IPS DF 6.9 (cell line): ENCODE results near the gene TSPYL4.

ENCODE experiments used
- DNase-seq: peaks from one replicate; pipeline ENCODE4 v3.0.0-alpha.2; 2013; ENCODE audit warnings: low read depth, low spot score
- H3K27ac ChIP-seq: one replicate; pipeline ENCODE4 v1.5.1; 2013; ENCODE audit warnings: low read length, control low read depth
- H3K27me3 ChIP-seq: 2 replicates; pipeline ENCODE4 v1.6.1; 2013; ENCODE audit warnings: mild to moderate bottlenecking, low read length; ENCODE audit not compliant: control insufficient read depth, insufficient read depth
- H3K36me3 ChIP-seq: 2 replicates; pipeline ENCODE4 v1.6.1; 2013; ENCODE audit warnings: low read length; ENCODE audit not compliant: control insufficient read depth, insufficient read depth
- H3K4me1 ChIP-seq: 2 replicates; pipeline ENCODE4 v1.6.1; 2013; ENCODE audit warnings: low read length; ENCODE audit not compliant: control insufficient read depth, insufficient read depth
- H3K4me3 ChIP-seq: 2 replicates; pipeline ENCODE4 v1.5.1; 2013; ENCODE audit warnings: mild to moderate bottlenecking, low read length
- H3K9me3 ChIP-seq: 2 replicates; pipeline ENCODE4 v1.6.1; 2013; ENCODE audit warnings: low read length, inconsistent platforms; ENCODE audit not compliant: control insufficient read depth, insufficient read depth
- WGBS: extraction: QIAGEN DNeasy Blood & Tissue Kit; methylation state at CpG from one replicate; pipeline ENCODE4 v1.1.7; 2013; ENCODE audit warnings: mixed read lengths, missing lambda C conversion rate; ENCODE audit not compliant: insufficient read length, insufficient coverage; 5-methylcytosine and 5-hydroxymethylcytosine counted together

Gene TSPYL4

DNA sequence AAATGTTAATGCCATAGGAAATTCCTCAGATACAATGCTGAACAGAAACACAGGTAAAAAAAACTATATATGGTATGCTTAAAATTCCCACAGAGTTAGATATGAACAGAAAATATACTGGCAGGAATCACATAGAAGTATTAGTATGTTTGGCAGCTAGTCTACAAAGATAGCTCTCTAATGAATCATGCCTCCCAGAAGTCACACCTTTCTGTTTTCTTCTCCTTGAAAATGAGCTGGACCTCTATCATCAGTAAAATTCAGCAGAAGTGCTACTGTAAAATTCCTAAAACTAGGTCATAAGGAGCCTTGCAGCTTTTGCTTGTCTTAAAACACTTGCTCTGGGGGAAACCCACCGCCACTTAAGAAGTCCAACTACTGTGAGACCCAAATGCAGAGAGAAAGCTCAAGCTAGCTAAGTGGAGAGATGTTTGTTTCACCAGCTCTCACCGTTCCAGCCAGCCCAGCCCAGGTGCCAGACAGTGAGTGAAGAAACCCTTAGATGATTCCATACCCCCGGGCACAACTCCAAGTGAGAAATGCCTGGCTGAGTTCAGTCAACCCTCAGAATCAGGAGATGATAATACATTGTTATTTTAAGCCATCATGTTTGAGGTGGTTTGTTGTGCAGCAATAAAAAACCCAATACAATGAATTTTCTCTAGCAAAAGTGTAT is 43.0 kb downstream of the TSPYL4 start:
- no peaks in the 10 kb centered on the region for H3K27me3 ChIP-seq
- H3K9me3 ChIP-seq, result no peaks in the 10 kb centered on the region
- no peaks in the 10 kb centered on the region for H3K36me3 ChIP-seq
- no peak overlapping the region for H3K4me3 ChIP-seq
- no peak for DNase-seq
- no peaks in the 10 kb centered on the region for H3K4me1 ChIP-seq
- no CpG with 5 or more reads among the region's 3 CpGs for WGBS
- H3K27ac ChIP-seq, result no peak overlapping the region

GRCh38 chr6:116210316-116210715 is 43.6 kb downstream of the TSPYL4 start:
- no peak for DNase-seq
- no CpG with 5 or more reads among the region's 5 CpGs for WGBS
- no peak overlapping the region for H3K4me3 ChIP-seq
- no peak overlapping the region for H3K27ac ChIP-seq
- no peaks in the 10 kb centered on the region for H3K4me1 ChIP-seq
- H3K27me3 ChIP-seq, result no peaks in the 10 kb centered on the region
- no peaks in the 10 kb centered on the region for H3K9me3 ChIP-seq
- no peaks in the 10 kb centered on the region for H3K36me3 ChIP-seq

DNA sequence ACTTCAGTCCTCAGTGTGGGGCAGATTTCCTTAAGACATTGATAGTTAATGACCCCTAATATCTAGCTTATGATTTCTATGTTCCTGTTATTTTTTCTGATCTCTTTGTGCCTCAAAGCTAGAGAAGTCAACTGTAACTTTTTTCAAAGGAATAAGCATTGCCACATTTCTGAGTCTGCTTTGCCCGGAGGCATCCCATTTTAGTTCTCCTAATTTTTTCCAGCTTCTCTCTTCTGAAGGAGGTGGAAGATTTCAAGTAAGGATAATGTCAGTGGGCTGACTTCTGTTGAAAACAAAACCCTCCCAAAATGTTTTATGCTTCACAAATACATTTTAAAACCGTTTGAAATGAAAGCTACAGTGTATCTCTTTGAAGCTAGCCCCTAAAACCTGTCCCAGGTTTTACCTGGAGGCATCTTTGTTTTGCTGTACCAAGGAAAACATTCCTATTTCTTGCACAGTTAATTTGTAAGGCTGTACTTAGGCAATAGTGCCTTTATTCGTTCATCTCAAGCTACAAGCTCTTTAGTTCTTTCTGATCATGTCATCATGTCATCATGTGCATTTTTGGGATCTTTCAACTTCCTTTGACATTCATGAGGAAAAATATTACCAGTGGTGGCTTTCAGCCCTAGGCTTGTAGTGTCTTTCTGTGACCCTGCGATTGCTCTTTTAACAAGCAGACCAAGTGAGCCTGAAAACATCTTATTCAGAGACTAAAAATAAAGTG is 45.7 kb downstream of the TSPYL4 start:
- no peaks in the 10 kb centered on the region for H3K4me1 ChIP-seq
- no peak overlapping the region for H3K4me3 ChIP-seq
- DNase-seq, result no peak
- no peak overlapping the region for H3K27ac ChIP-seq
- no peaks in the 10 kb centered on the region for H3K27me3 ChIP-seq
- H3K36me3 ChIP-seq, result no peaks in the 10 kb centered on the region
- no peaks in the 10 kb centered on the region for H3K9me3 ChIP-seq
- WGBS, result no CpG with 5 or more reads among the region's 4 CpGs

DNA sequence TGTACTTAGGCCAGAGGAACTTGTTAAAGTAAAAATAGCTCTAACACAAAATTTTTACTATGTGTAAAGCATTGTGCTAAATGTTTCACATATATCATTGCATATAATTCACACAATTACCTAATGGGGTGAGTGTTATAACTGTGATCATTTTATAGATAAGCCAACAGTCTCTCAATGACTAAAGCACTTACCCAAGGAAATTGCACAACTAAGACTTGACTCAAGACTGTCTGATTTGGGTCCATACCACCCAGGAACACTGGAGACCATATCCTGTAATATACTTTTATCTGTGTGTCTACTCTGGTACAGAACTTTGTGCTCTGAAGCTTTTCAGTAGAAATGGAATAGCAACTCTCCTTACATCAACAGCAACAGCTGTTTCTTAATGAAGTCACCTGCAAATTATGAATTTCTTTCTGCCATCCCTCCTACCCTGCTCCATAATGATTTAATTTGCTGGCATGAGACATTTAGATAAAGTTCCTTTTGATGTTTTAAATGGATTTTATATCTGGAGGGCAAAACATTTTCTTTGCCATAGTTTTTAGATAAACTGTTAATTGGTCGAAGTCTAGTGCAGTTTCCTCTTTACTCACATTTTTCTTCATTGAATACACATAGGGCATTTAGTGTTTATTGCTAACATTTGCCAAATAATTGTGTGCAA is 47.5 kb downstream of the TSPYL4 start:
- H3K9me3 ChIP-seq, result no peaks in the 10 kb centered on the region
- DNase-seq, result no peak
- no peaks in the 10 kb centered on the region for H3K27me3 ChIP-seq
- no peaks in the 10 kb centered on the region for H3K4me1 ChIP-seq
- no CpG with 5 or more reads among the region's 1 CpG for WGBS
- H3K4me3 ChIP-seq, result no peak overlapping the region
- H3K36me3 ChIP-seq, result no peaks in the 10 kb centered on the region
- no peak overlapping the region for H3K27ac ChIP-seq

DNA sequence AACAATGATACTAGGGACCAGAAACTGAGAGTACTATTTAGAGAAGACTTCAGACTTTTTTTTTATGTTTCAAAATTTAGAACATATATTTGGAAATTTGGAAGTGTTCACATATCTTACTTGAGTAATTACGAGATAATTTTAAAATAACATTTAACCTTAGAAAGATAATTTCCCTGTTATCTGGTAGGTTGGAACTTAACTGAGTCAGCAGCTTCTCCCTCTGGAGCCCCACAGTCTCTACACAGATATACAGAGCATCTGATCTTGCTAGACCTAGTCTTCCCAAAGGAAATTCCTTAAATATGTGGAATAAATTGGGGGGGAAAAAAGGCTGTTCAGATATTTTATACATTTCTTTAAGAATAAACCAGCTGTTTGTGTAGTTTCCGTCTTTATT is 48.6 kb downstream of the TSPYL4 start:
- Histone ChIP-seq H3K9me3 (no peaks in the 10 kb centered on the region), H3K27me3 (no peaks in the 10 kb centered on the region), H3K4me3 (no peak overlapping the region), H3K36me3 (no peaks in the 10 kb centered on the region), H3K4me1 (no peaks in the 10 kb centered on the region), H3K27ac (no peak overlapping the region)
- WGBS, result no CpG with 5 or more reads among the region's 2 CpGs
- DNase-seq, result no peak

- H3K27me3 ChIP-seq, result no peaks in the 10 kb centered on the region
- H3K36me3 ChIP-seq, result no peaks in the 10 kb centered on the region
- no peaks in the 10 kb centered on the region for H3K9me3 ChIP-seq
- no CpG with 5 or more reads among the region's 2 CpGs for WGBS
- no peak for DNase-seq
- H3K4me3 ChIP-seq, result no peak overlapping the region
- H3K27ac ChIP-seq, result no peak overlapping the region
- H3K4me1 ChIP-seq, result no peaks in the 10 kb centered on the region
Measured at GRCh38 chr6:116201538-116201937, 52.3 kb downstream of the TSPYL4 start.

GRCh38 chr6:116200619-116201249 is 53.1 kb downstream of the TSPYL4 start:
- no peaks in the 10 kb centered on the region for H3K9me3 ChIP-seq
- no peak overlapping the region for H3K4me3 ChIP-seq
- no CpG with 5 or more reads among the region's 3 CpGs for WGBS
- DNase-seq, result no peak
- H3K27me3 ChIP-seq, result no peaks in the 10 kb centered on the region
- H3K27ac ChIP-seq, result no peak overlapping the region
- no peaks in the 10 kb centered on the region for H3K4me1 ChIP-seq
- no peaks in the 10 kb centered on the region for H3K36me3 ChIP-seq
